Tibial artery (tissue), 4 donors: ENCODE measurements around the gene MATCAP1.

Experiments used
- DNase-seq, 2 donors: peaks; one replicate each; pipeline ENCODE4 v3.0.0-alpha.2; 2019
- H3K27ac ChIP-seq, 2 donors: fragments of 200-600 bp; sonication (generic) in 1 of 2; 1 replicate in 1 of 2; 2 replicates in 1 of 2; pipeline ENCODE4 v1.5.1; 2018 to 2019; ENCODE audit warnings: mild to moderate bottlenecking in 1 of 2
- H3K27me3 ChIP-seq, 2 donors: fragments of 200-600 bp; sonication (generic) in 1 of 2; one replicate each; pipeline versions ENCODE4 v1.5.1 to v1.6.0; 2016 to 2019
- H3K36me3 ChIP-seq, 3 donors: fragments of 200-600 bp; sonication (generic) in 2 of 3; one replicate each; pipeline ENCODE4 v1.5.1; 2016 to 2019; ENCODE audit warnings: mild to moderate bottlenecking in 2 of 3
- H3K4me1 ChIP-seq, 4 donors: fragments of 200-600 bp; sonication (generic) in 2 of 4; 1 replicate in 3 of 4; 2 replicates in 1 of 4; pipeline ENCODE4 v1.5.1; 2016 to 2019
- H3K4me3 ChIP-seq, 2 donors: fragments of 200-600 bp; sonication (generic) in 1 of 2; 1 replicate in 1 of 2; 2 replicates in 1 of 2; pipeline ENCODE4 v1.5.1; 2018 to 2019; ENCODE audit warnings: mild to moderate bottlenecking in 2 of 2
- H3K9me3 ChIP-seq, 3 donors: fragments of 200-600 bp; sonication (generic) in 1 of 3; one replicate each; pipeline ENCODE4 v1.5.1; 2016 to 2019
- CTCF ChIP-seq, 2 experiments: fragments of 200-600 bp in 1 of 2; fragments of 450-650 bp in 1 of 2; IDR thresholded peaks; one replicate each; pipeline ENCODE4 v1.5.1; 2017 to 2019; ENCODE audit warnings: antibody characterized with exemption in 2 of 2, mild to moderate bottlenecking in 1 of 2, moderate library complexity in 1 of 2
- intact Hi-C: fragments of 100-400 bp; cut with DNase I; formaldehyde crosslinking; loops from one replicate; pipeline ENCODE4 v1.15.0; 2023; ENCODE audit warnings: low total_unique reads

Gene MATCAP1

GRCh38 chr16:67155295-67156142 lies 28.2 kb downstream of the MATCAP1 start:
- Histone ChIP-seq H3K27me3 (peaks cover 0 to 4% of the 10 kb centered on the region in 2 donors), H3K36me3 (no peaks in the 10 kb centered on the region), H3K4me3 (peak overlapping the region in 1 of 2 donors; percentile 26), H3K27ac (no peak overlapping the region), H3K4me1 (peaks cover 0 to 45% (median 29%) of the 10 kb centered on the region in 4 donors), H3K9me3 (no peaks in the 10 kb centered on the region)
- peak; percentile 55 to 83 for DNase-seq
- intact Hi-C loops: loop anchor here (5.0 kb wide), 2 partner anchors 138 to 1078 kb away; no protein-coding TSS in a partner anchor
- TF ChIP-seq CTCF (IDR thresholded peaks at IDR 0.05): peak; percentile 95 to 99

GRCh38 chr16:67154578-67155294 lies 29.0 kb downstream of the MATCAP1 start:
- H3K4me3 ChIP-seq: peak overlapping the region in 1 of 2 donors; percentile 26
- intact Hi-C loops: loop anchor here (1.0 to 5.0 kb wide), 3 partner anchors 137 to 1077 kb away; no protein-coding TSS in a partner anchor

GRCh38 chr16:67151431-67152097 lies 32.2 kb downstream of the MATCAP1 start:
- no peaks in the 10 kb centered on the region for H3K9me3 ChIP-seq
- no peak for TF ChIP-seq CTCF (IDR thresholded peaks at IDR 0.05)
- intact Hi-C loops: no loop called here
- peaks cover 0 to 37% (median 25%) of the 10 kb centered on the region in 4 donors for H3K4me1 ChIP-seq
- H3K36me3 ChIP-seq: peaks cover 0 to 26% (median 13%) of the 10 kb centered on the region in 3 donors
- H3K27me3 ChIP-seq: peaks cover 0 to 4% of the 10 kb centered on the region in 2 donors
- peak overlapping the region; percentile 63 to 70 for H3K4me3 ChIP-seq
- no peak for DNase-seq
- peak overlapping the region; percentile 89 to 94 for H3K27ac ChIP-seq

More at GRCh38 chr16:67154578-67155294, 29.0 kb downstream of the MATCAP1 start:
- DNase-seq: no peak
- H3K27ac ChIP-seq: no peak overlapping the region
- no peaks in the 10 kb centered on the region for H3K9me3 ChIP-seq
- TF ChIP-seq CTCF (IDR thresholded peaks at IDR 0.05): no peak
- H3K36me3 ChIP-seq: no peaks in the 10 kb centered on the region
- H3K4me1 ChIP-seq: peaks cover 0 to 47% (median 33%) of the 10 kb centered on the region in 4 donors
- H3K27me3 ChIP-seq: peaks cover 0 to 4% of the 10 kb centered on the region in 2 donors

GRCh38 chr16:67150833-67151396 lies 32.8 kb downstream of the MATCAP1 start, which contains the start of gene B3GNT9:
TSS of gene B3GNT9 (minus strand) at chr16:67150998. CDS start at chr16:67150485, 513 bp downstream.
- peaks cover 0 to 36% (median 25%) of the 10 kb centered on the region in 4 donors for H3K4me1 ChIP-seq
- H3K27ac ChIP-seq: peak within 1 kb of the TSS; percentile 89 to 94
- intact Hi-C loops: no loop called here
- H3K9me3 ChIP-seq: no peaks in the 10 kb centered on the region
- TF ChIP-seq CTCF (IDR thresholded peaks at IDR 0.05): no peak
- peak; percentile 76 to 91 for DNase-seq
- H3K36me3 ChIP-seq: peaks cover 1 to 32% (median 19%) of the 10 kb centered on the region in 3 donors
- H3K4me3 ChIP-seq: peak within 1 kb of the TSS; percentile 63 to 70
- peaks cover 0 to 4% of the 10 kb centered on the region in 2 donors for H3K27me3 ChIP-seq
